ENCODE data around the gene GARNL3.

Gene GARNL3, protein sequence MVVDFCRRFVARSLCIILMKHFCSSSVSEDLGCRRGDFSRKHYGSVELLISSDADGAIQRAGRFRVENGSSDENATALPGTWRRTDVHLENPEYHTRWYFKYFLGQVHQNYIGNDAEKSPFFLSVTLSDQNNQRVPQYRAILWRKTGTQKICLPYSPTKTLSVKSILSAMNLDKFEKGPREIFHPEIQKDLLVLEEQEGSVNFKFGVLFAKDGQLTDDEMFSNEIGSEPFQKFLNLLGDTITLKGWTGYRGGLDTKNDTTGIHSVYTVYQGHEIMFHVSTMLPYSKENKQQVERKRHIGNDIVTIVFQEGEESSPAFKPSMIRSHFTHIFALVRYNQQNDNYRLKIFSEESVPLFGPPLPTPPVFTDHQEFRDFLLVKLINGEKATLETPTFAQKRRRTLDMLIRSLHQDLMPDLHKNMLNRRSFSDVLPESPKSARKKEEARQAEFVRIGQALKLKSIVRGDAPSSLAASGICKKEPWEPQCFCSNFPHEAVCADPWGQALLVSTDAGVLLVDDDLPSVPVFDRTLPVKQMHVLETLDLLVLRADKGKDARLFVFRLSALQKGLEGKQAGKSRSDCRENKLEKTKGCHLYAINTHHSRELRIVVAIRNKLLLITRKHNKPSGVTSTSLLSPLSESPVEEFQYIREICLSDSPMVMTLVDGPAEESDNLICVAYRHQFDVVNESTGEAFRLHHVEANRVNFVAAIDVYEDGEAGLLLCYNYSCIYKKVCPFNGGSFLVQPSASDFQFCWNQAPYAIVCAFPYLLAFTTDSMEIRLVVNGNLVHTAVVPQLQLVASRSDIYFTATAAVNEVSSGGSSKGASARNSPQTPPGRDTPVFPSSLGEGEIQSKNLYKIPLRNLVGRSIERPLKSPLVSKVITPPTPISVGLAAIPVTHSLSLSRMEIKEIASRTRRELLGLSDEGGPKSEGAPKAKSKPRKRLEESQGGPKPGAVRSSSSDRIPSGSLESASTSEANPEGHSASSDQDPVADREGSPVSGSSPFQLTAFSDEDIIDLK
- 0.11 to 1.1 (median 0.45) reads per million in 18 experiments for total RNA-seq

GRCh38 chr9:127264462-127265219 is at the start of gene GARNL3:
Gene GARNL3, plus strand, starts transcription at chr9:127264774. Its CDS starts 104 bp downstream, at chr9:127264878.
- no peak for DNase-seq

GRCh38 chr9:127215268-127216209 is 49.0 kb upstream of the GARNL3 start:
- no peak for DNase-seq

- no peak for DNase-seq
These were observed 48.2 kb upstream of the GARNL3 start for GRCh38 chr9:127216210-127216887.

DNA sequence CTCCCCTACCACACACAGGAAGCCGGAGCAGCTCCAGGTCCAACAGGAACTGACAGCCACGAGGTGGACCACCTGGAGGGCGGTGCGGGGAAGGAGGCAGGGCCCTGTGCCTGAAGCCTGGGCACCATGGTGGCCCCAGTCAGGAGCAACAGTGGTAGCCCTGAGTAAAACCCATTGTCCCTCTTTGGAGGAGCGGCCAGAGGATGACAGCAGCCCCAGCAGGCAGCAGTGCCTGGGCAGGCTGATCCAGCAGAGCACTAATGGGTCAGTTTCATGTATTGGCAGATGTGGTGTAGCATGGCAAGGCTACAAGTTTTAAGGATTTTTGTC is 47.7 kb upstream of the GARNL3 start:
- DNase-seq, result no peak

- no peak for DNase-seq
These were observed 45.8 kb upstream of the GARNL3 start for GRCh38 chr9:127218818-127219217.

GRCh38 chr9:127219520-127219919 is 45.1 kb upstream of the GARNL3 start:
- peak; percentile 59 to 78 for DNase-seq

- no peak for DNase-seq
These were observed 42.9 kb upstream of the GARNL3 start for GRCh38 chr9:127221695-127222094.

DNA sequence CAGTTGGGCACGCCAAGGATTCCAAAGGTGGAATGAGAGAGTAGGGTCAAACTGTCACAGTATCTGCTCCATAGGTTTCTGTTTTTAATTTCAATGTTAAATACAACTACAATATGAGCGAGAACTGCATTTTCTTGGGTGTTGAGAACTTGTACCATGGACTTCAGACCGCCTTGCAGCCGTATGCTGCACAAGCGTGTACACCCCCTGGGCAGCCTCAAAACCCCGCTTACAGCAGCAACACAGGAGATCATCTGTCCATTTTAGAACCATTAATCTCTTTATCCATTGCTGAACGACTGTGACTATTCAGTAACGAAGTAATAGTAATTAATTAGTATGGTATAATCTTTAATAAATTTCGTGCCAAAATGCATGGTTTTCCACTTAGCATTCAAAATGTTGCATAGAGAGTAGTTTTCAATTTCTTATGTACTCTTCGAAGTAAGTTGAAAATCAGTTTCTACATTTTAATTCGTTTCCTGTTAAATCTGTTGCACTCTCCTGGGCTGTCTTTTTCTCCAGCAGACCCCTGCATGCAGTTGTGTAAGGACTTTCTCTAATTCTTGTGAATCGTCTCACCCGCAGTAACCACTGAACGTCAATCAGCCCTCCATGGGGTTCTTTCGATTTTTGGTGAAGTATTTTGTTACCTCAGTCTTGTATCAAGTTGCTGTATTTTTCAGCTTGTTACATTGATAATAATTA is 42.0 kb upstream of the GARNL3 start:
- no peak for DNase-seq

DNA sequence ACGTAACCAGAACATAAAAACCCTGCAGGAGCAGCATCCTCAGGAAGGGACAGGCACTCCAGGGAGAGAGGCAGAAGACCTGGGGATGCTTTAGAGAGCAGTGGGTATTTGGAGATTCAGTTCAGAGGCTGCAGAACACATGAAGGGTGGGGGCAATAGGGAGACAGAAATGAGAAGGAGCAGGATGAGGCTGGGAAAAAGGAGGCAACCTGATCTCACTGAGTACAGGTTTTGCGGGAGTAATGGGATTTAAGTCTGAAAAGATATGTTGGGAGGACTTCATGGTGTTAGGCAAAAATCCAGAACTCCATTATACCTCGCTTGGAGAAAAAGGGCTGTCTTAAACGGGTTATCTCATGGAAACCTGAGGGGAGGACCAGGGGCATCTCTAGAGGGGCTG is 41.3 kb upstream of the GARNL3 start:
- DNase-seq, result no peak

DNA sequence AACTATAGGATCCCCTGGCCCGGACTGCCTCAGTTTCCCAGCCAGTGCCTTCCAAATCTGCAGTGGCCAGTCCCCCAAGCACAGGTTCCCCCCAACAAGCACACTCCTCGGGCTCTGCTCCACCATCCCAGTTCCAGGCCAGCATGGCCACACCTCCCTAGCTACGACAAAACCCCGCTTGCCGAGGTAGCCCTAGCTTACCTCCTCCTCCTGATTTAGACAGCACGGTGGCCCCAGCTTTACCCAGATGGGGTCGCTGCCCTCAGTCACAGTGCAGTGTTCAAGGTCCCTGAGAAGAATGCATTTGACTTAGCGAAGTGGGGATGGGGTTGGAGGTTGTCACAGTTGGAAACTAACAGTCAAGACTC is 40.8 kb upstream of the GARNL3 start:
- no peak for DNase-seq

GRCh38 chr9:127224178-127224882 is 40.2 kb upstream of the GARNL3 start:
- DNase-seq, result peak; percentile 69 to 71

GRCh38 chr9:127224883-127225739 is 39.5 kb upstream of the GARNL3 start:
- DNase-seq, result peak; percentile 83 to 90

DNA sequence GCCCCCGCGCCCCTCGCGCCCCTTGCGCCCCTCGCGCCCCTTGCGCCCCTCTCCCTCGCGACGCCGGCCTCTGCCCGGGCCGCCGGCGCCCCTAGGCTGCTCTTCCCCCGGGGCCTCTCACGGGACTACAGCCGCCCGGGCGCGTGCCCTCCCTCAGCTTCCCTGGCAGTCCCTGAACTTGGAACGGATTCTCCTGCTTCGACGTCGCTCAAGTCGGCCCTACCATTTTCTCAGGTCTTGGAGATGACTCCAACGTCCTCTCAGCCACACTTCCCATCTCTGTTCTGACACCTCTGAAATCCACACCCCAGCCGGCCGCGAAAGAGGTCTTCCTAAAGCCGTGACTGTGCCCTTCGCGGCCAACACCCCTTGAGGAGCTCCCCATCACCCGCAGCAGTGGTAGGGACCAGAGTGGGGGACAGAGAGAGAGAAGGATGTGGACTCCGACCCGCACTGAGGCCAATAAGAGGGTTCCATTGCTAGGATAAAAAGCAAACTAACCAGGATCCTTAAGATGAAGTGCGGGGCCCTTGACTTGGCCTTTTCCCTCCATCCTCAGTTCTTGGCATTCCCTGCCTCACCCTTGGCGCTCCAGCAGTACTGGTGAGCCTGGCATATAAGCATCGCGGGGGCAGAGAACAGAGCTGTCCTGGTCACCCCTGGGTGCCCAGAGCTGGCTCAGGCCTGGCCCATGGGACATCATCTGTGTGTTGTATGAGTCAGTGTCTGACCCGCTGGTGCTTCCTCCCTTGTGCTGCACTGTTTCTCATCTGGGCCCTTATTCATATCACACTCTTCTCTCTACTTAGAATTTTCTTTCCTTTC is 38.6 kb upstream of the GARNL3 start:
- peak in 1 of 2 donors; percentile 2 for DNase-seq

DNA sequence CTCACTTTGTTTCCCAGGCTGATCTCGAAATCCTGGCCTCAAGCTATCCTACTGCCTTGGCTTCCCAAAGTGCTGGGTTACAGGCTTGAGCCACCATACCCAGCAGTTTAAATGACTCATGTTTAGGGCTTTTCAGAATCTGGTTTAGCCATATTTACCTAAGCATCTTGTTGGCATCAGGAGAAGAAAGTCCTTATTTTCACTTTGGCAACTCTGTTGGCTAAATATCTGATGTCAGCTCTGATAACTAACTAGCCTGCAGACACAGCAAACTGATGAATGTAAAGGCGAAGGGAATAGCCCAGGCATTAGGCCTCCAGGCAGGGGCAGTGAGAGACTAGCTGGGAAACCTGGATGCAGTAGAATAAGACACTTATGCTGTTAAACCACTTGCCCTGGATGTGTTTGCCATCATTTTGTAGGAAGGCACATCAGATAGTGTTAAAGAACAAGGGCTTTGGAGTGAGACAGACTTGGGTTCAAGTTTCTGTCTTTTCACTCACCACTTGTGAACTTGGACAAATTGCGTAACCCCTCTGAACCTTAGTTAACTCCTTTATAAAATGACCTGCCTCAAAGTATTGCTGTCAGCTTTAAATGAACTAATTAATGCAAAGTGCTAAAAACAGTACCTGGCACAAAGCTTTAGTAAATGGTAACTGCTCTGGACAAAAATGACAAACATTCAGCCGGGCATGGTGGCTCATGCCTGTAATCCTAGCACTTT is 34.7 kb upstream of the GARNL3 start:
- DNase-seq, result no peak

- no peak for DNase-seq
These were observed 32.9 kb upstream of the GARNL3 start for GRCh38 chr9:127231666-127232065.

DNA sequence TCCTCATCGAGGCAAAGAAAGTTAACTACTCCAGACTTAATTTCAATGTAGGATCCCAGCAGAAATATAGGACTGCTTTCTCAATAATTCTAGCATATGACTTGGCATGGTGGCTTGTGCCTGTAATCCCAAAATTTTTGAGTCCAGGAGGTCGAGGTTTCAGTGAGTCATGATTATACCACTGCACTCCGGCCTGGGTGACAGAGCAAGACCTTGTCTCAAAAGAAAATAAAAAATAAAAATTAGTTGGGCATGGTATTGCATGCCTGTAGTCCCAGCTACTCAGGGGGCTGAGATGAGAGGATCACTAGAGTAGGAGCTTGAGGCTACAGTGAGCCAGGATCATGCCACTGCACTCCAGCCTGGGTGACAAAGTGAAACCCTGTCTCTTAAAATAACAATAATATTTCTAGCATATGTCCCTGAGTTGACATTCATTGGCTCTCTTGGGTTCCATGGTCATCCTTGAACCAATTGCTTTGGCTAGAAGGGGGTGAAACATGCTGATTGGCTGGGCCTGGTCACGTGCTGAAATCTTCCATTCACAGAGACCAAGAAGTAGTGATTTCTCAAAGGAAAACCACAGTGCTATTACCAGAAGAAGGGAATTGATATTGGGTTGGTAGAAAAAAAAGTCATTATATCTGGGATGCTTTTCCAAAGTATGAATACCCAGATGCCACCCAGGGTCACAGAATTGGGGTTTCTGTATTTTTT is 31.6 kb upstream of the GARNL3 start:
- no peak for DNase-seq

Data from inflammatory macrophage (primary cell).